CD14-positive monocyte (primary cell): Measurements from ENCODE around the gene GPR4. TPM values are rescaled to one million over a fixed set of nuclear protein-coding genes. Genes with fewer than 3 reads are reported as not detected.

Source experiments
- DNase-seq, 3 donors: peaks; one replicate each; pipeline ENCODE4 v3.0.0-alpha.2; 2011 to 2022
- H2AFZ ChIP-seq: 2 replicates; pipeline ENCODE4 v1.6.0; 2012; ENCODE audit warnings: mild to moderate bottlenecking, low read depth, low read length, inconsistent platforms; ENCODE audit not compliant: insufficient read depth, poor library complexity, severe bottlenecking
- H3K27ac ChIP-seq, 2 donors: 1 replicate in 1 of 2; 2 replicates in 1 of 2; pipeline ENCODE4 v1.5.1; 2012 to 2013; ENCODE audit warnings: low read length in 2 of 2, control low read depth in 1 of 2, inconsistent platforms in 1 of 2, low read depth in 1 of 2, mild to moderate bottlenecking in 1 of 2
- H3K27me3 ChIP-seq, 2 donors: one replicate each; pipeline versions ENCODE4 v1.6.0 to v1.6.1; 2011 to 2013; ENCODE audit warnings: low read length in 2 of 2; ENCODE audit not compliant: control insufficient read depth in 2 of 2, insufficient read depth in 2 of 2
- H3K36me3 ChIP-seq, 2 donors: replicated peaks in 1 of 2; 1 replicate in 1 of 2; 2 replicates in 1 of 2; pipeline versions ENCODE4 v1.5.1 to v1.6.1; 2012 to 2013; ENCODE audit warnings: low read length in 2 of 2, control low read depth in 1 of 2, inconsistent platforms in 1 of 2, mild to moderate bottlenecking in 1 of 2; ENCODE audit not compliant: insufficient read depth in 2 of 2, control insufficient read depth in 1 of 2
- H3K4me1 ChIP-seq, 2 donors: 1 replicate in 1 of 2; 2 replicates in 1 of 2; pipeline versions ENCODE4 v1.5.1 to v1.6.1; 2012 to 2013; ENCODE audit warnings: low read length in 2 of 2, control low read depth in 1 of 2, inconsistent platforms in 1 of 2, mild to moderate bottlenecking in 1 of 2, moderate library complexity in 1 of 2; ENCODE audit not compliant: insufficient read depth in 2 of 2, control insufficient read depth in 1 of 2
- H3K4me2 ChIP-seq: replicated peaks from 2 replicates; pipeline ENCODE3; 2012; ENCODE audit warnings: low read length, moderate library complexity, mild to moderate bottlenecking; ENCODE audit not compliant: poor library complexity, severe bottlenecking; ENCODE audit errors: extremely low read depth
- H3K4me3 ChIP-seq, 3 experiments: fragments of 200-600 bp in 1 of 3; sonication (generic) in 1 of 3; replicated peaks in 1 of 3; 1 replicate in 2 of 3; 2 replicates in 1 of 3; pipeline ENCODE4 v1.5.1; 2011 to 2013; ENCODE audit warnings: low read length in 3 of 3, mild to moderate bottlenecking in 3 of 3, control low read depth in 2 of 3, low read depth in 2 of 3, inconsistent platforms in 1 of 3, moderate library complexity in 1 of 3
- H3K79me2 ChIP-seq: 2 replicates; pipeline ENCODE4 v1.6.0; 2012; ENCODE audit warnings: mild to moderate bottlenecking, control low read depth, inconsistent platforms, low read length, moderate library complexity; ENCODE audit not compliant: insufficient read depth
- H3K9ac ChIP-seq: 2 replicates; pipeline ENCODE4 v1.6.0; 2017; ENCODE audit warnings: low read length, mild to moderate bottlenecking; ENCODE audit not compliant: insufficient read depth, poor library complexity, severe bottlenecking
- H3K9me3 ChIP-seq, 2 donors: replicated peaks in 1 of 2; 1 replicate in 1 of 2; 2 replicates in 1 of 2; pipeline versions ENCODE4 v1.5.1 to v1.6.1; 2012 to 2013; ENCODE audit warnings: low read length in 2 of 2, control low read depth in 1 of 2; ENCODE audit not compliant: control insufficient read depth in 1 of 2, insufficient read depth in 1 of 2
- H4K20me1 ChIP-seq: 2 replicates; pipeline ENCODE4 v1.6.0; 2012; ENCODE audit warnings: mild to moderate bottlenecking, low read length, control low read depth, moderate library complexity; ENCODE audit not compliant: insufficient read depth
- H3K27ac Mint-ChIP-seq, 7 donors: one replicate each; pipeline ENCODE4 v1.8.0; 2020; ENCODE audit warnings: mild to moderate bottlenecking in 7 of 7, mixed read lengths in 7 of 7, moderate library complexity in 6 of 7, inconsistent platforms in 2 of 7
- H3K27me3 Mint-ChIP-seq, 3 donors: one replicate each; pipeline ENCODE4 v1.8.0; 2021 to 2022; ENCODE audit warnings: low read depth in 3 of 3, mild to moderate bottlenecking in 3 of 3, mixed read lengths in 3 of 3, moderate library complexity in 3 of 3, inconsistent platforms in 1 of 3
- H3K36me3 Mint-ChIP-seq, 2 donors: one replicate each; pipeline ENCODE4 v1.8.0; 2020; ENCODE audit warnings: mixed read lengths in 2 of 2, inconsistent platforms in 1 of 2, mild to moderate bottlenecking in 1 of 2
- H3K4me1 Mint-ChIP-seq: one replicate; pipeline ENCODE4 v1.8.0; 2020; ENCODE audit warnings: mild to moderate bottlenecking, mixed read lengths
- H3K4me3 Mint-ChIP-seq, 2 donors: one replicate each; pipeline ENCODE4 v1.8.0; 2020; ENCODE audit warnings: mild to moderate bottlenecking in 2 of 2, mixed read lengths in 2 of 2, moderate library complexity in 1 of 2
- H3K9me3 Mint-ChIP-seq, 7 donors: one replicate each; pipeline ENCODE4 v1.8.0; 2020 to 2022; ENCODE audit warnings: mixed read lengths in 7 of 7, mild to moderate bottlenecking in 6 of 7, moderate library complexity in 6 of 7, inconsistent platforms in 2 of 7
- CTCF ChIP-seq: fragments of 200-600 bp; IDR thresholded peaks from one replicate; pipeline ENCODE4 v1.8.0; 2022; ENCODE audit warnings: antibody characterized with exemption, mild to moderate bottlenecking
- WGBS: methylation state at CpG from one replicate; pipeline ENCODE4 v1.1.5; 2013; ENCODE audit warnings: missing lambda C conversion rate; ENCODE audit not compliant: insufficient coverage; 5-methylcytosine and 5-hydroxymethylcytosine counted together
- intact Hi-C, 2 donors: fragments of 100-400 bp; cut with micrococcal nuclease; formaldehyde crosslinking; loops; one replicate each; pipeline versions ENCODE4 v1.15.0 to v1.15.1; 2023
- polyA plus RNA-seq, 3 donors: library from polyadenylated mRNA; depleted of rRNA in 1 of 3; unstranded in 2 of 3; stranded (reverse) in 1 of 3; fragments of 300-500 nt in 2 of 3; fragments of >200 nt in 1 of 3; fragmentation: Illumina TruSeq in 2 of 3; gene quantifications; 1 replicate in 2 of 3; 2 replicates in 1 of 3; pipeline ENCODE4 v1.2.3, GENCODE V29; 2012 to 2021

Gene GPR4
- polyA plus RNA-seq, 3 donors: not detected

GRCh38 chr19:45637890-45638667, 36.1 kb upstream of the GPR4 start:
- Mint-ChIP-seq H3K27me3 (peaks cover 0 to 3% (median 0%) of the 10 kb centered on the region in 3 donors), H3K27ac (no peak overlapping the region), H3K4me3 (peak overlapping the region in 1 of 2 donors; percentile 92), H3K9me3 (no peaks in the 10 kb centered on the region), H3K36me3 (peaks cover 1 to 13% of the 10 kb centered on the region in 2 donors), H3K4me1 (peaks cover 29% of the 10 kb centered on the region)
- peaks cover 44 to 47% of the 10 kb centered on the region in 2 donors for H3K4me1 ChIP-seq
- 95% methylated on average over 17 of the region's 19 CpGs for WGBS
- peaks cover 10% of the 10 kb centered on the region for H3K79me2 ChIP-seq
- intact Hi-C loops: loop anchor here in 1 of 2 donors (5.0 to 10.0 kb wide), 2 partner anchors 41 to 233 kb away; partner anchors contain the start of genes POLR1G and PPP1R13L
- no peak for TF ChIP-seq CTCF
- no peak for DNase-seq
- no peak overlapping the region for H2AFZ ChIP-seq
- peak overlapping the region; percentile 79 for H3K9ac ChIP-seq
- peak overlapping the region in 1 of 3 experiments; percentile 91 for H3K4me3 ChIP-seq
- H3K9me3 ChIP-seq: no peaks in the 10 kb centered on the region
- H3K36me3 ChIP-seq: no peaks in the 10 kb centered on the region
- H3K27ac ChIP-seq: no peak overlapping the region
- H3K4me2 ChIP-seq: peak overlapping the region; percentile 84
- no peaks in the 10 kb centered on the region for H3K27me3 ChIP-seq
- no peaks in the 10 kb centered on the region for H4K20me1 ChIP-seq

- Histone ChIP-seq H3K27me3 (no peaks in the 10 kb centered on the region), H4K20me1 (no peaks in the 10 kb centered on the region), H3K4me2 (no peak overlapping the region), H3K4me3 (no peak overlapping the region), H3K79me2 (peaks cover 10% of the 10 kb centered on the region), H3K4me1 (peaks cover 32 to 38% of the 10 kb centered on the region in 2 donors), H3K36me3 (no peaks in the 10 kb centered on the region), H3K27ac (no peak overlapping the region), H3K9ac (no peak overlapping the region), H3K9me3 (no peaks in the 10 kb centered on the region), H2AFZ (no peak overlapping the region)
- Mint-ChIP-seq H3K4me3 (no peak overlapping the region), H3K9me3 (no peaks in the 10 kb centered on the region), H3K27me3 (peaks cover 0 to 2% (median 0%) of the 10 kb centered on the region in 3 donors), H3K4me1 (peaks cover 22% of the 10 kb centered on the region), H3K36me3 (peaks cover 2 to 22% of the 10 kb centered on the region in 2 donors), H3K27ac (no peak overlapping the region)
- DNase-seq: no peak
- intact Hi-C loops: loop anchor here in 1 of 2 donors (5.0 to 10.0 kb wide), 2 partner anchors 40 to 232 kb away; partner anchors contain the start of genes POLR1G and PPP1R13L
- no peak for TF ChIP-seq CTCF
- WGBS: 60% methylated on average over 1 of the region's 2 CpGs
Measured at GRCh38 chr19:45636902-45637301, 34.9 kb upstream of the GPR4 start.
